Measurements from ENCODE around the gene MARCKS. TPM values are rescaled to one million over a fixed set of nuclear protein-coding genes. Genes with fewer than 3 reads are reported as not detected.

The MARCKS gene
- total RNA-seq, 2 donors from 2014 or later, result 77.2 to 83.8 TPM

- DNase-seq, result no peak
- no peak overlapping the region for H3K9ac ChIP-seq (ENCODE audit: extremely low read depth, low read length, poor library complexity, severe bottlenecking)
- no peaks in the 10 kb centered on the region for H3K4me1 ChIP-seq (ENCODE audit: control insufficient read depth, insufficient read depth, low read length)
- peaks cover 27% of the 10 kb centered on the region for H3K27me3 Mint-ChIP-seq (ENCODE audit: insufficient read depth)
- H3K27ac ChIP-seq (ENCODE audit: low read depth, low read length), result peak overlapping the region; percentile 2
- H3K9me3 ChIP-seq (ENCODE audit: control insufficient read depth, low read length), result no peaks in the 10 kb centered on the region
- 94% methylated on average over 3 of the region's 3 CpGs; no CpG with 5 or more reads in 1 of the 2 experiments for WGBS, 2 experiments (ENCODE audit: insufficient coverage in 1 of 2, insufficient read length in 1 of 2)
- H3K9me3 Mint-ChIP-seq, result no peaks in the 10 kb centered on the region
- H3K36me3 Mint-ChIP-seq (ENCODE audit: low read depth), result no peaks in the 10 kb centered on the region
- no peak overlapping the region for H3K4me3 Mint-ChIP-seq
- no peak overlapping the region for H3K27ac Mint-ChIP-seq
- no peak for TF ChIP-seq CTCF (conservative IDR thresholded peaks at IDR 0.05)
- peaks cover 8% of the 10 kb centered on the region for H3K4me1 Mint-ChIP-seq
- no peak overlapping the region for H3K4me3 ChIP-seq (ENCODE audit: low read length)
- H3K27me3 ChIP-seq (ENCODE audit: control insufficient read depth, insufficient read depth, low read length, poor library complexity, severe bottlenecking), result no peaks in the 10 kb centered on the region
- H3K36me3 ChIP-seq (ENCODE audit: control insufficient read depth, insufficient read depth, low read length), result no peaks in the 10 kb centered on the region
Observed at GRCh38 chr6:113824866-113825265, 32.3 kb upstream of the MARCKS start.

GRCh38 chr6:113825781-113826180 is 31.4 kb upstream of the MARCKS start:
- no peak for DNase-seq
- H3K9ac ChIP-seq (ENCODE audit: extremely low read depth, low read length, poor library complexity, severe bottlenecking), result no peak overlapping the region
- H3K27me3 Mint-ChIP-seq (ENCODE audit: insufficient read depth), result peaks cover 31% of the 10 kb centered on the region
- no peaks in the 10 kb centered on the region for H3K36me3 Mint-ChIP-seq (ENCODE audit: low read depth)
- peaks cover 8% of the 10 kb centered on the region for H3K4me1 Mint-ChIP-seq
- 89 to 96% methylated on average over 5 of the region's 5 CpGs for WGBS, 2 experiments (ENCODE audit: insufficient coverage in 1 of 2, insufficient read length in 1 of 2)
- TF ChIP-seq CTCF (conservative IDR thresholded peaks at IDR 0.05), result no peak
- H3K27me3 ChIP-seq (ENCODE audit: control insufficient read depth, insufficient read depth, low read length, poor library complexity, severe bottlenecking), result no peaks in the 10 kb centered on the region
- H3K9me3 ChIP-seq (ENCODE audit: control insufficient read depth, low read length), result no peaks in the 10 kb centered on the region
- H3K36me3 ChIP-seq (ENCODE audit: control insufficient read depth, insufficient read depth, low read length), result no peaks in the 10 kb centered on the region
- no peaks in the 10 kb centered on the region for H3K4me1 ChIP-seq (ENCODE audit: control insufficient read depth, insufficient read depth, low read length)
- H3K9me3 Mint-ChIP-seq, result no peaks in the 10 kb centered on the region
- H3K4me3 ChIP-seq (ENCODE audit: low read length), result no peak overlapping the region
- H3K27ac ChIP-seq (ENCODE audit: low read depth, low read length), result no peak overlapping the region
- H3K4me3 Mint-ChIP-seq, result no peak overlapping the region
- no peak overlapping the region for H3K27ac Mint-ChIP-seq

GRCh38 chr6:113828984-113829695 is 28.0 kb upstream of the MARCKS start:
- Mint-ChIP-seq H3K4me3 (no peak overlapping the region), H3K9me3 (no peaks in the 10 kb centered on the region), H3K4me1 (peaks cover 6% of the 10 kb centered on the region), H3K27ac (no peak overlapping the region), H3K27me3 (ENCODE audit: insufficient read depth) (peaks cover 28% of the 10 kb centered on the region), H3K36me3 (ENCODE audit: low read depth) (no peaks in the 10 kb centered on the region)
- no peaks in the 10 kb centered on the region for H3K36me3 ChIP-seq (ENCODE audit: control insufficient read depth, insufficient read depth, low read length)
- DNase-seq, result no peak
- H3K27ac ChIP-seq (ENCODE audit: low read depth, low read length), result no peak overlapping the region
- no peak overlapping the region for H3K4me3 ChIP-seq (ENCODE audit: low read length)
- no peak overlapping the region for H3K9ac ChIP-seq (ENCODE audit: extremely low read depth, low read length, poor library complexity, severe bottlenecking)
- no peak for TF ChIP-seq CTCF (conservative IDR thresholded peaks at IDR 0.05)
- 90 to 91% methylated on average over 2 to 4 of the region's 4 CpGs for WGBS, 2 experiments (ENCODE audit: insufficient coverage in 1 of 2, insufficient read length in 1 of 2)
- no peaks in the 10 kb centered on the region for H3K4me1 ChIP-seq (ENCODE audit: control insufficient read depth, insufficient read depth, low read length)
- no peaks in the 10 kb centered on the region for H3K27me3 ChIP-seq (ENCODE audit: control insufficient read depth, insufficient read depth, low read length, poor library complexity, severe bottlenecking)
- no peaks in the 10 kb centered on the region for H3K9me3 ChIP-seq (ENCODE audit: control insufficient read depth, low read length)

Measured in endodermal cell (in vitro differentiated cells).